B cell (primary cell): ENCODE data around the gene ZNF174. TPM values are rescaled to one million over a fixed set of nuclear protein-coding genes. Genes with fewer than 3 reads are reported as not detected.

Experiments
- ATAC-seq: fragments of 200-7000 bp; cut with Tn5 transposase; one replicate; pipeline ENCODE4 v1.10.0; 2021; ENCODE audit warnings: low read depth, mild to moderate bottlenecking, moderate number of reproducible peaks, moderate library complexity
- CTCF ChIA-PET: fragments of 350-600 bp; sonication (Branson Sonifier 250); formaldehyde crosslinking; loops from one replicate; lab custom pipeline; 2021; ENCODE audit warnings: antibody characterized with exemption, inconsistent platforms; lab: Charles Lee
- POLR2A ChIA-PET: fragments of 350-600 bp; sonication (Branson Sonifier 250); formaldehyde crosslinking; loops from one replicate; lab custom pipeline; 2021; ENCODE audit warnings: antibody characterized with exemption; lab: Charles Lee
- DNase-seq: peaks from one replicate; pipeline ENCODE4 v3.0.0; 2013
- H2AFZ ChIP-seq: 2 replicates; pipeline ENCODE4 v1.6.1; 2012; ENCODE audit warnings: mild to moderate bottlenecking, low read depth, low read length; ENCODE audit not compliant: insufficient read depth, poor library complexity, severe bottlenecking
- H3K27ac ChIP-seq, 2 donors: 1 replicate in 1 of 2; 2 replicates in 1 of 2; pipeline ENCODE4 v1.5.1; 2012 to 2013; ENCODE audit warnings: low read length in 2 of 2, mild to moderate bottlenecking in 2 of 2, moderate library complexity in 1 of 2
- H3K27me3 ChIP-seq, 4 experiments: fragments of 200-600 bp in 1 of 4; sonication (generic) in 1 of 4; replicated peaks in 1 of 4; 1 replicate in 2 of 4; 2 replicates in 2 of 4; pipeline versions ENCODE4 v1.6.1 to v1.7.0; 2013 to 2016; ENCODE audit warnings: low read length in 3 of 4, mild to moderate bottlenecking in 2 of 4, mixed read lengths in 1 of 4, moderate library complexity in 1 of 4; ENCODE audit not compliant: insufficient read depth in 4 of 4, control insufficient read depth in 3 of 4; ENCODE audit errors: control extremely low read depth in 1 of 4
- H3K36me3 ChIP-seq, 2 experiments: replicated peaks in 1 of 2; 1 replicate in 1 of 2; 2 replicates in 1 of 2; pipeline versions ENCODE4 v1.6.1 to v1.7.1; 2013; ENCODE audit warnings: low read length in 1 of 2; ENCODE audit not compliant: insufficient read depth in 2 of 2, control insufficient read depth in 1 of 2; ENCODE audit errors: control extremely low read depth in 1 of 2, extremely low read depth in 1 of 2
- H3K4me1 ChIP-seq, 2 donors: fragments of 200-600 bp in 1 of 2; sonication (generic) in 1 of 2; 1 replicate in 1 of 2; 2 replicates in 1 of 2; pipeline versions ENCODE4 v1.5.1 to v1.6.1; 2013 to 2017; ENCODE audit warnings: low read length in 2 of 2; ENCODE audit not compliant: control insufficient read depth in 2 of 2, insufficient read depth in 2 of 2
- H3K4me2 ChIP-seq: replicated peaks from 2 replicates; pipeline ENCODE3; 2012; ENCODE audit warnings: mild to moderate bottlenecking, low read depth, low read length; ENCODE audit not compliant: poor library complexity, severe bottlenecking
- H3K4me3 ChIP-seq, 5 experiments: fragments of 200-600 bp in 1 of 5; sonication (generic) in 1 of 5; 1 replicate in 3 of 5; 2 replicates in 2 of 5; pipeline versions ENCODE4 v1.5.1 to v1.7.0; 2011 to 2016; ENCODE audit warnings: low read length in 4 of 5, mild to moderate bottlenecking in 4 of 5, low read depth in 2 of 5, control low read depth in 1 of 5, moderate library complexity in 1 of 5; ENCODE audit not compliant: insufficient read depth in 1 of 5; ENCODE audit errors: control extremely low read depth in 1 of 5, extremely low read depth in 1 of 5
- H3K79me2 ChIP-seq: fragments of 200-600 bp; sonication (generic); one replicate; pipeline ENCODE4 v1.6.0; 2016; ENCODE audit warnings: low read length; ENCODE audit not compliant: control insufficient read depth, insufficient read depth
- H3K9ac ChIP-seq: fragments of 200-600 bp; sonication (generic); 2 replicates; pipeline ENCODE4 v1.6.1; 2017; ENCODE audit warnings: mild to moderate bottlenecking, low read length, moderate library complexity
- H3K9me3 ChIP-seq, 3 donors: one replicate each; pipeline versions ENCODE4 v1.6.1 to v1.7.1; 2013; ENCODE audit warnings: low read length in 2 of 3; ENCODE audit not compliant: control insufficient read depth in 2 of 3, insufficient read depth in 1 of 3; ENCODE audit errors: control extremely low read depth in 1 of 3
- H4K20me1 ChIP-seq: 2 replicates; pipeline ENCODE4 v1.6.0; 2012; ENCODE audit warnings: mild to moderate bottlenecking, low read length; ENCODE audit not compliant: insufficient read depth, control insufficient read depth, poor library complexity, severe bottlenecking
- H3K27ac Mint-ChIP-seq: one replicate; pipeline ENCODE4 v1.8.0; 2021; ENCODE audit warnings: mixed read lengths
- H3K27me3 Mint-ChIP-seq: one replicate; pipeline ENCODE4 v1.8.0; 2021; ENCODE audit warnings: mixed read lengths
- H3K4me1 Mint-ChIP-seq: one replicate; pipeline ENCODE4 v1.8.0; 2021; ENCODE audit warnings: mixed read lengths
- H3K4me3 Mint-ChIP-seq: one replicate; pipeline ENCODE4 v1.8.0; 2021; ENCODE audit warnings: mixed read lengths
- H3K9me3 Mint-ChIP-seq: one replicate; pipeline ENCODE4 v1.8.0; 2022; ENCODE audit warnings: mixed read lengths; ENCODE audit not compliant: insufficient read depth
- CTCF ChIP-seq: fragments of 200-600 bp; IDR thresholded peaks from one replicate; pipeline ENCODE4 v1.8.0; 2022; ENCODE audit warnings: antibody characterized with exemption, mild to moderate bottlenecking
- EZH2 ChIP-seq: IDR thresholded peaks from 2 replicates; pipeline ENCODE4 v1.6.1; 2012; ENCODE audit warnings: borderline replicate concordance, low read depth, mild to moderate bottlenecking, moderate library complexity, low read length; ENCODE audit not compliant: insufficient read depth, poor library complexity, severe bottlenecking
- WGBS: methylation state at CpG from one replicate; pipeline ENCODE4 v1.1.5; 2013; ENCODE audit warnings: missing lambda C conversion rate; ENCODE audit not compliant: insufficient coverage; 5-methylcytosine and 5-hydroxymethylcytosine counted together
- intact Hi-C: fragments of 100-400 bp; cut with micrococcal nuclease; formaldehyde crosslinking; loops from one replicate; pipeline ENCODE4 v1.10.0; 2022
- polyA plus RNA-seq: library from polyadenylated mRNA; depleted of rRNA; stranded (reverse); fragments of >200 nt; gene quantifications from 2 replicates; pipeline ENCODE4 v1.2.3, GENCODE V29; 2012
- total RNA-seq, 2 donors: library from RNA; stranded (reverse); fragments of 120-200 nt in 1 of 2; gene quantifications; 1 replicate in 1 of 2; 2 replicates in 1 of 2; pipeline versions ENCODE4 v1.2.3 to v1.2.4, GENCODE V29; 2013 to 2022

ZNF174 gene
- total and polyA plus RNA-seq, 2 donors (not counting 1 experiment from before 2014, with no cell fraction given): 6.7 to 12.7 TPM

- peaks cover 10 to 73% of the 10 kb centered on the region in 2 experiments for H3K36me3 ChIP-seq
- H3K9me3 ChIP-seq: peaks cover 6 to 60% (median 40%) of the 10 kb centered on the region in 3 donors
- CTCF ChIA-PET: no interaction called here
- 98% methylated on average over 4 of the region's 6 CpGs for WGBS
- H3K27ac ChIP-seq: no peak overlapping the region
- H4K20me1 ChIP-seq: no peaks in the 10 kb centered on the region
- intact Hi-C loops: no loop called here
- no peak overlapping the region for H2AFZ ChIP-seq
- DNase-seq (no peak), ATAC-seq (no peak)
- peaks cover 27% of the 10 kb centered on the region for H3K79me2 ChIP-seq
- no peaks in the 10 kb centered on the region for H3K4me1 ChIP-seq
- Mint-ChIP-seq H3K9me3 (peaks cover 20% of the 10 kb centered on the region), H3K27ac (no peak overlapping the region), H3K4me3 (no peak overlapping the region), H3K4me1 (peaks cover 6% of the 10 kb centered on the region), H3K27me3 (no peaks in the 10 kb centered on the region)
- TF ChIP-seq CTCF (no peak), EZH2 (no peak)
- no peaks in the 10 kb centered on the region for H3K27me3 ChIP-seq
- POLR2A ChIA-PET: no interaction called here
- H3K4me2 ChIP-seq: no peak overlapping the region
- no peak overlapping the region for H3K9ac ChIP-seq
- no peak overlapping the region for H3K4me3 ChIP-seq
These were observed 12.7 kb upstream of the ZNF174 start for GRCh38 chr16:3388325-3388724.

- Histone ChIP-seq H3K79me2 (peaks cover 28% of the 10 kb centered on the region), H3K4me3 (no peak overlapping the region), H3K27me3 (no peaks in the 10 kb centered on the region), H3K4me1 (no peaks in the 10 kb centered on the region), H3K9ac (no peak overlapping the region), H3K9me3 (peaks cover 1 to 54% (median 25%) of the 10 kb centered on the region in 3 donors), H3K4me2 (no peak overlapping the region), H3K36me3 (peaks cover 8 to 69% of the 10 kb centered on the region in 2 experiments), H2AFZ (no peak overlapping the region), H4K20me1 (no peaks in the 10 kb centered on the region), H3K27ac (peak overlapping the region in 1 of 2 donors; percentile 15)
- H3K4me1 Mint-ChIP-seq: peaks cover 13% of the 10 kb centered on the region
- ChIA-PET CTCF (no interaction called here), POLR2A (interaction anchor here (0.8 kb wide), 1 partner anchor 42 kb away, joined by 3 read pairs; no protein-coding TSS in a partner anchor)
- no peaks in the 10 kb centered on the region for H3K27me3 Mint-ChIP-seq
- no peak for TF ChIP-seq CTCF
- TF ChIP-seq EZH2: no peak
- intact Hi-C loops: no loop called here
- no peak overlapping the region for H3K27ac Mint-ChIP-seq
- WGBS: 66% methylated on average over 8 of the region's 9 CpGs
- no peak overlapping the region for H3K4me3 Mint-ChIP-seq
- H3K9me3 Mint-ChIP-seq: peaks cover 12% of the 10 kb centered on the region
- DNase-seq: no peak
- no peak for ATAC-seq
These were observed 11.2 kb upstream of the ZNF174 start for GRCh38 chr16:3389663-3390338.
